GM21360 (cell line): Measurements from ENCODE around the gene ZNF805.
"Not testable (repeated sequence)": the region's sequence is repeated elsewhere in the genome, so short reads cannot be mapped to it uniquely, and the experiment has no call there.

Source experiments
- ATAC-seq: cut with Tn5 transposase; IDR thresholded peaks from one replicate; pipeline ENCODE4 v1.9.1; 2021; ENCODE audit warnings: mild to moderate bottlenecking, moderate library complexity; ENCODE audit not compliant: unreplicated experiment

ZNF805 gene

DNA sequence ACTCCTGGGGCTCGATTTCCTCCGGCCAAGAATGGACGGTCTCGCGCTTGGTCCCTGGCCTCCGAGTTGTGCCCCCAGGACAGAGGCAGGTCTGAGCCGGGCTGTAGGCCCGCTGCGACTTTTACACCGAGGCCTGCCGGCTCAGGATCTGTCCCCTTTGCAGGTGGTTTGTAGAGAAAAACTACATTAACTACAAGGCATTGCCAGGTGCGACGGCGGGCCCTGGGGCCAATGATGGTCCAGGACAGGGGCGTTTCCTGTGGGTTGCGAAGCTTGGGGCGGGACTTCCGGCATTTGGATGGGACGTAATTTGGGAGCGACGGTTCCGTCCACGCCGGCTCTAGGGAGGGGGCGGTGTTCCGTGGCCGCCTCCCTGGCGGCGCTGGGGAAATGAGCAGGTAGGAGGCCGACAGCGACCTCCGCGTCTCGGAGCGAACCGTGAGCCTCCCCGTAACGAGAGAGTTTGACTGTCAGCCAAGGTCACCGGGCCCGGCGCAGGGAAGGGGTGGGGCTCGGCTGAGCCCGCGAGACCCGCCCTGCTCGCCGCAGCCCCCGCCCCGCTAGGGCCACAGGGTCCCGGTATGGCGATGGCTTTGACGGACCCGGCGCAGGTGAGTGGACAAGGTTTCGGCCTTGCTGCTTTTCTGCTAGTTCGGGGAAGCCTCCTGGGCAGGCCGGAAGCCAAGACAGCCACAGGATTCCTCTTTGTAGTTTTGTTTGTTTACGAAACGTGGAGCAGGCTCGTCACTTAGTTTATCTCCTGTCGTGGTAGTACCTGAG, at the start of gene ZNF805:
Gene ZNF805 (plus strand): TSS at position 322 of the 780 bp plus-strand sequence. CDS start 260 bp downstream, at position 582.
- ATAC-seq = peak; percentile 93

DNA sequence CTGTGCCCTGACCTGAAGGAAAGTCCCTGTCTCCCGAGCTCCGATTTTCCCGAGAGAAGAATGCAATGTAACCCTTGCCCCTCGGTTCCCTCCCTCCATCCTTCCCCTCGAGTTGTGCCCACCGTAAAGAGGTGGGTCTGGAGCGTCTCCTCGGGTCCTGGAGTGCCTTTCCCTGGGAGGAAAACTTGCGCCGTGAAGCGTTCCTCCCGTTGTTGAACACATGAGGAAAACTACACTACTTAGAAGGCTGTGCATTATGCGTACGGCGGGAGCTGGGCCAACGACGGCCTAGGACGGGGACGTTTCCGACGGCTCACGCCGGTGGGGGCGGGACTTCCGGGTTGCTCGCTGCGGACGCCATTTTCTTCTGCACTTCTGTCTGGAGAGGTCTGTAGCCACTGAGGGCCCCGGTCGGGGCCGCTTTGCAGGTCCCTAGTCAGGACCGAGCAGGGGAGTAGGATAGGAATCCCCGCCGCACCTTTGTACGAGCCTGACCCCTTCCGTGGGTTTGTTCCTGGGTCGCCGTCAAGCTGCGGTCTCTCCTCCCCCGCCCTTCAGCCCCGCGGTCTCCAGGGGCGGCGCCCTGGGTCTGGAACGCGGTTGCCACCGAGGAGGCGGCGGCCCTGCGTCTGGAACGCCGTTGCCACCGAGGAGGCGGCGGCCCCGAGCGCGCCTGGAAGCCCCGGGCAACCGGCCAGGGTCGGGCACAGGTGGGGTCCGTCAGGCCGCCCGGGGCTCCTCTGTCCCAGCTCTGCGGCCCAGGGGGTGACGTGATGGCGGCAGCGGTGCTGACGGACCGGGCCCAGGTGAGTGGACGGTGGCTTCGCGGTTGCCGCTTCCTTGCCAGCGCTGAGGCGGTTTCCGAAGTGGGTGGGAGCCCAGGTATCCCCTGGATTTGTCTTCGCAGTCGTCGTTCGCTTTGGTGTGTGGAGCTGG, 49.0 kb upstream of the ZNF805 start, which contains the start of gene ZNF264:
Gene ZNF264 (plus strand): TSS at position 360 of the 936 bp plus-strand sequence. CDS start 414 bp downstream, at position 774.
- ATAC-seq = peak; percentile 86

DNA sequence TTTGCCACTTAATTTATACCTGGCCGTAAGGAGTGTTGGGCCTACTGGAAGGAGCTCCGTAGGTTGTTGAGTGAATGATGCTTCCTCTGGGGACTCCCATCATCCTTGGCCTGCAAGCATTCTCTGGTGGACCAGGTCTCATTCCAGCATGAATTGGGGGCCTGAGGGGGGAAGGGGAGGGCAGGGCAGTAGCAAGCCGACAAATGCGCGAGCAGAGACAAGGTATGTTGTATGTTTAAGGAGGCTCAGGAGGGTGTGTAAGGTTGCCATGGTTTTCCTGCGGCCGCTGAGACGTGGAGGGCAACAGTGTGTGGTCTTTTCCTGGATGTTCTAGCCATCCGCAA, 48.4 kb upstream of the ZNF805 start:
- ATAC-seq = no peak

GRCh38 chr19:57192993-57193392, 47.4 kb upstream of the ZNF805 start:
- ATAC-seq = no peak

- ATAC-seq = not testable (repeated sequence)
These were observed 42.6 kb upstream of the ZNF805 start for GRCh38 chr19:57197874-57198273.

DNA sequence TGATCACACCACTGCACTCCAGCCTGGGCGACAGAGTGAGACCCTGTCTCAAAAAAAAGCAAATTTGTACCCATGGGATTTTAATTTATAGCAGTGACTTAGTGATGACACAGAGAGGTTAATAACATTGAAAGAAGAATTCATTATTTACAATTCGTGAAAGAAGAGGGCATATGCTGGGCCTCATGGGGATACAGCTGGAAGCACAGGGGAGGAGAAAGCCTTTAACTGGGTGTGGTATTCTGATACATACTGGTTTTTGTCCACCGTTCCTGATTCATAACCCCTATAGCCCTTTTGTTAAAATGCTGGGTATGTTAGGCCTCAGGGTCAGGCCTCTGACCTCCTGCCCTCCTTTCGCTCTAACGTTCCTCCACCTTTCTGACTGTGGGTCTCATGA, 38.3 kb upstream of the ZNF805 start:
- ATAC-seq = no peak

DNA sequence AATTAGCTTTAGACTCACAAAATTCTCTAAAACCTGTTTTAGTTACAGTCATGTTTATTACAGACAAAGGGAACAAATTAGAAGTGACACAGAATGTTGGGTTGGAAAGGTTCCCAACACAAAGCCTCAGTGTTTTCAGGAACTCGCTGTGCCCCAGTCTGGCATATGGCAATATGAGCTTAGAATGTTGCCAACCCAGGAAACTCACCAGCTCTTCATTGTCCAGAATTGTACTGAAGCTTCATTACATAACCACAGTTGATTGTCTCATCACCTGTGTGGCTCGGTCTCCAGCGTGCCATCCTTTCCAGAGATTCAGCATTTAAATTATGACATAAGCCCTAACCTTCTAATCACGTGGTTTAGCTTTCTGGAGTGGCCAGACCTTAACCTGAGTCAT, 30.1 kb upstream of the ZNF805 start:
- no peak for ATAC-seq

GRCh38 chr19:57212109-57212508, 28.3 kb upstream of the ZNF805 start:
- ATAC-seq = no peak

DNA sequence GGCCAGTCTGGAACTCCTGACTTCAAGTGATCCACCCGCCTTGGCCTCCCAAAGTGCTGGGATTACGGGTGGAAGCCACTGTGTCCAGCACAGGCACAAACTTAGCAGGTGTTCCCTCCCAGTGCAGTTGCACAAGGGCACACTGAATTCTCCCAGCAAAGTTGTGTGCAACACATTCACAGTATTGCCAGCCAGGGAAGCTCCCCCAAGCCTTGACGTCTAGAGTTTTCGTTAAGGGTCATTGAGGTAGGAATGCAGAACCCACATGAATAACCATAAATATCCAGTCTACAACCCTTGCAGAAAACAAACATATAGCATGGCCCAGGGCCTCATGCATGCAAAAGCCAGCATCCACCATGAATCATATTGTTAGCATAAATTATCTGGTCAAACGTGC, 12.9 kb upstream of the ZNF805 start:
- ATAC-seq = no peak

GRCh38 chr19:57231686-57232085, 8.7 kb upstream of the ZNF805 start:
- no peak for ATAC-seq

DNA sequence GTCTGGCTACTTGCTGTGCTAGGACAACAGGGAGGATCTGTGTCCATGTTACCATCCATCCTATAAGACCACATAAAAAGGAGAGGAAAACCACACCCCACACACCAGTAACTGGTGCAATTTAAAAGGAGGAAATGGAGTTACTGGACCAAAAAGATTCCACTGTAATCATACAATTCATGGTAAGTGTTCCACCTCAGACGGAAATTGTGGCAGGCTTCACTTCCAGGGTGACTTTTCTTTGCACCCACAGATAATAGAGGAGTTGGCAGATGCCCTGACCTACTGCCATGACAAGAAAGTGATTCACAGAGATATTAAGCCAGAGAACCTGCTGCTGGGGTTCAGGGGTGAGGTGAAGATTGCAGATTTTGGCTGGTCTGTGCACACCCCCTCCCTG, 7.2 kb upstream of the ZNF805 start:
- ATAC-seq = no peak

- ATAC-seq = no peak
These were observed 486 bp upstream of the ZNF805 start for GRCh38 chr19:57239982-57240310.

- no peak for ATAC-seq
These were observed 744 bp downstream of the ZNF805 start for GRCh38 chr19:57241176-57241575.

GRCh38 chr19:57242821-57243220, 2.4 kb downstream of the ZNF805 start:
- no peak for ATAC-seq

DNA sequence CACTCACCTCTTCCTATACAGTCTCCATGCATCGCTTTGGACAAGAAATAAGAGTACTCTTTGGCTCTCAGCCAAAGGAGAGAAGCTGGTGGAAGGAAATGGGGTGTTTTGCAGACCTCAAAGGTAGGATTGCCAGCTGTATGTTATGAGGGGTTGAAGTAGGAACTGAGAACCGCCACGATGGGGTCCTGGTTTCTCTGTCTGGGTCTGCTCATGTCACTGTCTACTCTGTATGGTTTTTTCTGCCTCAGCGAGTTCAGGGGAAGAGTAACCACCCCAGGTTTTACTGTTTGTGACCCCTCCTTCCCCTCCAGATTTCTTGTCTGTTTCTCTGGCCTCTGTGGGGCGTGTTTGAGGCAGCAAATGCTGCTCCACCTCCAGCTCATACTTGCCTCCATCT, 4.1 kb downstream of the ZNF805 start:
- no peak for ATAC-seq

DNA sequence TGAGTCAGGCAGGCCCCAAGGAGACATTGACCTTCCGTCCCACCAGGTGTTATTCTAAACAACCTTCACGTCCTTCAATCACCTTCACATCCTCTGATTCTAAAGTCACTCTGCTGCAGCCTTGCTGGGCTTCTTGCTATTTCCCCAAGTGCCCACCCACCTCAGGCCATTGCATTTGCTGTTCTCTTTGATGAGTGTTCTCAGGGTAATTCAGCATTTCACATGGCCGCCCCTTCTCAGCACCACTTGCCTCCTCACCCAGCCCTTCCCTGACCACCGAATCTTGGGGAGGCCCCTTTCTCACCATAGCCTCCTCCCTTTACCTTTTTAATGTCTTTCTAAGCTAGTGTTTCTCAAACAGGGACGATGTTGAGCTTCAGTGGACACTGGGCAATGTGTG, 4.6 kb downstream of the ZNF805 start:
- ATAC-seq = no peak

DNA sequence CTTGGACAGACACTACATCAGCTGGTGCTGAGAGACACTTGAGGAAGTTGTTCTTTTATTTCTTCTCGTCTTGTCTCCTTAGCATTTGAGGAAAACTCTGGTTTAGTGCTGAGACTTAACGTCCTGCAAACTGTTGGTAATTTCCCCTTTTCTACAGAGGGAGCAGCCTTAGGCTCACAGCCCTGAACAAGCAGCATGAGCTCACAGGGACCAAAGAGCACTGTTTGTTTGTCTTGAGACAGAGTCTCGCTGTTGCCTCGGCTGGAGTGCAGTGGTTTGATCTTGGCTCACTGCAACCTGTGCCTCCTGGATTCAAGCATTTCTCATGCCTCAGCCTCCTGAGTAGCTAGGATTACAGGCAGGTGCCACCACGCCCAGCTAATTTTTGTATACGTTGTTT, 5.5 kb downstream of the ZNF805 start:
- ATAC-seq = no peak

GRCh38 chr19:57248646-57249045, 8.2 kb downstream of the ZNF805 start:
- no peak for ATAC-seq

GRCh38 chr19:57249329-57249728, 8.9 kb downstream of the ZNF805 start:
- no peak for ATAC-seq

- ATAC-seq = not testable (repeated sequence)
These were observed 13.3 kb downstream of the ZNF805 start for GRCh38 chr19:57253767-57254166.

DNA sequence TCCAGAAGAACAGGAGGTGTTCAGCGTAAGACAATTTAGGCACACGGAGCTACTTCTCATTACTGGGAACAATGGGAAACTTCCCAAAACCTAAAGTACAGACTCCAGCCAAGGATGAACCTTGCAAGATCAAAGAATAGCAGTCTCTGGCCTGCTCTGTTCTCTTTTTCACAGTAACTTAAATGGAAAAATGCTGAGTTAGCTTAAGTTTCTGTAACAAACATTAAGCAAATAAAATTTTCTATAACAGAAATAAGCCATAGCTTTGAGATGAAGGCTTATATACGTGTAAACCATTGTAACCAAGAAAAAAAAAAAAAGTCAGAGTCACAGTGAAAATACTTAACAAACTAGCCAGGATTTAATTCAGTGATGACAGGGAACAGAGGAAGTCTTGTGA, 21.6 kb downstream of the ZNF805 start:
- ATAC-seq = no peak

DNA sequence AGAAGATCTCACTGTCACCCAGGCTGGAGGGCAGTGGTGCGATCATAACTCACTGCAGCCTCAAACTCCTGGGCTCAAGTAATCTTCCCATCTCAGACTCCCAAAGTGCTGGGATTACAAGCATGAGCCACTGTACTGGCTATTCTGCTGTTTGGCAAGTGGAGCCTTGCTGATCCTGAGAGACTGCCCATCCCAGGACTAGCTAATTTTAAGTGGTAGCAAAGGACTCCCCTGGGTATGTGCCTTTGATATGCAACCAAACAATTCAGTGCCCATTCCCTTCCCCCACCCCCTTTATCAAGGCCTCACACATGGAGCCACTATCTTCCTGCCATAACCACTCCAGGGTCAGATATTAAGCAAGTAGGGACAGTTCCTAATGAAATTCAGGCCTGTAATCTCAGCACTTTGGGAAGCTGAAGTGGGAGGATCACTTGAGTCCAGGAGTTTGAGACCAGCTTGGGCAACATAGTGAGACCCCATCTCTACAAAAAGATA, 22.9 kb downstream of the ZNF805 start:
- no peak for ATAC-seq
